HUES48 (cell line): ENCODE measurements around the gene TPST1.

ENCODE experiments used
- H3K27ac ChIP-seq: one replicate; pipeline ENCODE4 v1.7.0; 2013; ENCODE audit warnings: low read depth, low read length, inconsistent platforms
- H3K27me3 ChIP-seq: 2 replicates; pipeline ENCODE4 v1.6.1; 2013; ENCODE audit warnings: mild to moderate bottlenecking, low read length; ENCODE audit not compliant: control insufficient read depth, insufficient read depth
- H3K36me3 ChIP-seq: 2 replicates; pipeline ENCODE4 v1.6.1; 2013; ENCODE audit warnings: low read length; ENCODE audit not compliant: control insufficient read depth, insufficient read depth
- H3K4me1 ChIP-seq: 2 replicates; pipeline ENCODE4 v1.6.1; 2013; ENCODE audit warnings: mild to moderate bottlenecking, low read length; ENCODE audit not compliant: control insufficient read depth, insufficient read depth
- H3K4me3 ChIP-seq: 2 replicates; pipeline ENCODE4 v1.5.1; 2013; ENCODE audit warnings: mild to moderate bottlenecking, low read depth, low read length
- H3K9ac ChIP-seq: 2 replicates; pipeline ENCODE4 v1.6.1; 2013; ENCODE audit warnings: mild to moderate bottlenecking, low read depth, low read length, moderate library complexity
- H3K9me3 ChIP-seq: 2 replicates; pipeline ENCODE4 v1.6.1; 2013; ENCODE audit warnings: low read length; ENCODE audit not compliant: control insufficient read depth, insufficient read depth

Gene TPST1

GRCh38 chr7:66265566-66265965 lies 60.4 kb downstream of the TPST1 start:
- H3K36me3 ChIP-seq: no peaks in the 10 kb centered on the region
- no peak overlapping the region for H3K4me3 ChIP-seq
- H3K4me1 ChIP-seq: no peaks in the 10 kb centered on the region; the same call in 1 of the 2 replicates
- peaks cover 21% of the 10 kb centered on the region for H3K9me3 ChIP-seq
- no peaks in the 10 kb centered on the region for H3K27me3 ChIP-seq
- no peak overlapping the region for H3K9ac ChIP-seq
- H3K27ac ChIP-seq: no peak overlapping the region

GRCh38 chr7:66267249-66267648 lies 62.1 kb downstream of the TPST1 start:
- Histone ChIP-seq H3K4me3 (no peak overlapping the region), H3K4me1 (no peaks in the 10 kb centered on the region; the same call in 1 of the 2 replicates), H3K27me3 (no peaks in the 10 kb centered on the region), H3K9ac (no peak overlapping the region), H3K27ac (no peak overlapping the region), H3K9me3 (peaks cover 21% of the 10 kb centered on the region), H3K36me3 (no peaks in the 10 kb centered on the region)

- H3K4me3 ChIP-seq: no peak overlapping the region
- peaks cover 10% of the 10 kb centered on the region for H3K9me3 ChIP-seq
- H3K27ac ChIP-seq: no peak overlapping the region
- no peaks in the 10 kb centered on the region; the same call in 1 of the 2 replicates for H3K4me1 ChIP-seq
- no peaks in the 10 kb centered on the region for H3K36me3 ChIP-seq
- H3K9ac ChIP-seq: no peak overlapping the region
- no peaks in the 10 kb centered on the region for H3K27me3 ChIP-seq
Measured at GRCh38 chr7:66269978-66270377, 64.8 kb downstream of the TPST1 start.

GRCh38 chr7:66272321-66272720 lies 67.2 kb downstream of the TPST1 start:
- H3K36me3 ChIP-seq: no peaks in the 10 kb centered on the region
- peaks cover 3% of the 10 kb centered on the region; the same call in 1 of the 2 replicates for H3K4me1 ChIP-seq
- H3K27me3 ChIP-seq: no peaks in the 10 kb centered on the region
- H3K27ac ChIP-seq: no peak overlapping the region
- no peak overlapping the region for H3K9ac ChIP-seq
- no peak overlapping the region for H3K4me3 ChIP-seq
- H3K9me3 ChIP-seq: no peaks in the 10 kb centered on the region

- 0 out of 2 replicates have a peak, but pooled peaks cover 3% of the 10 kb centered on the region for H3K4me1 ChIP-seq
- no peaks in the 10 kb centered on the region for H3K27me3 ChIP-seq
- H3K36me3 ChIP-seq: no peaks in the 10 kb centered on the region
- no peak overlapping the region for H3K9ac ChIP-seq
- H3K4me3 ChIP-seq: no peak overlapping the region
- no peaks in the 10 kb centered on the region for H3K9me3 ChIP-seq
- no peak overlapping the region for H3K27ac ChIP-seq
Measured at GRCh38 chr7:66276363-66276762, 71.2 kb downstream of the TPST1 start.

- Histone ChIP-seq H3K27me3 (no peaks in the 10 kb centered on the region), H3K36me3 (no peaks in the 10 kb centered on the region), H3K9me3 (no peaks in the 10 kb centered on the region), H3K4me1 (peaks cover 12% of the 10 kb centered on the region), H3K9ac (no peak overlapping the region), H3K4me3 (no peak overlapping the region), H3K27ac (no peak overlapping the region)
Measured at GRCh38 chr7:66277492-66277891, 72.4 kb downstream of the TPST1 start.

GRCh38 chr7:66279912-66280311 lies 74.8 kb downstream of the TPST1 start:
- no peaks in the 10 kb centered on the region for H3K27me3 ChIP-seq
- H3K36me3 ChIP-seq: no peaks in the 10 kb centered on the region
- no peak overlapping the region for H3K4me3 ChIP-seq
- no peak overlapping the region for H3K27ac ChIP-seq
- H3K9me3 ChIP-seq: no peaks in the 10 kb centered on the region
- peaks cover 12% of the 10 kb centered on the region for H3K4me1 ChIP-seq
- H3K9ac ChIP-seq: no peak overlapping the region

- H3K27ac ChIP-seq: no peak overlapping the region
- peaks cover 12% of the 10 kb centered on the region for H3K4me1 ChIP-seq
- H3K9ac ChIP-seq: no peak overlapping the region
- 0 out of 2 replicates have a peak, but pooled peaks cover 2% of the 10 kb centered on the region for H3K36me3 ChIP-seq
- no peaks in the 10 kb centered on the region for H3K27me3 ChIP-seq
- no peak overlapping the region for H3K4me3 ChIP-seq
- H3K9me3 ChIP-seq: no peaks in the 10 kb centered on the region
Measured at GRCh38 chr7:66281678-66282590, 76.8 kb downstream of the TPST1 start.

GRCh38 chr7:66282591-66282935 lies 77.4 kb downstream of the TPST1 start:
- 0 out of 2 replicates have a peak, but pooled peaks cover 2% of the 10 kb centered on the region for H3K36me3 ChIP-seq
- no peak overlapping the region for H3K4me3 ChIP-seq
- H3K9ac ChIP-seq: no peak overlapping the region
- no peak overlapping the region for H3K27ac ChIP-seq
- peaks cover 10% of the 10 kb centered on the region for H3K4me1 ChIP-seq
- H3K9me3 ChIP-seq: no peaks in the 10 kb centered on the region
- H3K27me3 ChIP-seq: no peaks in the 10 kb centered on the region

- Histone ChIP-seq H3K4me1 (peaks cover 10% of the 10 kb centered on the region), H3K9ac (no peak overlapping the region), H3K4me3 (no peak overlapping the region), H3K27ac (no peak overlapping the region), H3K9me3 (no peaks in the 10 kb centered on the region), H3K27me3 (no peaks in the 10 kb centered on the region), H3K36me3 (0 out of 2 replicates have a peak, but pooled peaks cover 2% of the 10 kb centered on the region)
Measured at GRCh38 chr7:66283003-66283920, 78.1 kb downstream of the TPST1 start.
